Gastrocnemius medialis (tissue), 4 donors: ENCODE data around the gene MON1B.

Source experiments
- CTCF ChIP-seq, 5 experiments: fragments of 450-650 bp in 3 of 5; fragments of 200-600 bp in 2 of 5; sonication (generic) in 2 of 5; IDR thresholded peaks in 4 of 5; conservative IDR thresholded peaks in 1 of 5; 1 replicate in 4 of 5; 2 replicates in 1 of 5; pipeline ENCODE4 v1.5.1; 2016 to 2019; ENCODE audit warnings: antibody characterized with exemption in 5 of 5, mild to moderate bottlenecking in 3 of 5, moderate library complexity in 3 of 5
- POLR2A ChIP-seq, 2 donors: fragments of 450-650 bp; IDR thresholded peaks; one replicate each; pipeline ENCODE4 v1.6.1; 2017; ENCODE audit warnings: antibody characterized with exemption in 2 of 2, mild to moderate bottlenecking in 2 of 2, moderate library complexity in 2 of 2

GRCh38 chr16:77170805-77171204 is 20.2 kb upstream of the MON1B start:
- TF ChIP-seq CTCF (IDR thresholded peaks at IDR 0.05 in 4 of 5, conservative IDR thresholded peaks at IDR 0.05 in 1 of 5) (no peak), POLR2A (IDR thresholded peaks at IDR 0.05) (no peak)
